Tongue (tissue), 3 donors: ENCODE measurements around the gene HHEX. TPM values are rescaled to one million over a fixed set of nuclear protein-coding genes. Genes with fewer than 3 reads are reported as not detected.
"Not testable (repeated sequence)": the region's sequence is repeated elsewhere in the genome, so short reads cannot be mapped to it uniquely, and the experiment has no call there.

Experiments used
- DNase-seq: peaks from one replicate; pipeline ENCODE4 v3.0.0-alpha.2; 2015
- small RNA-seq: library from RNA; depleted of rRNA; stranded (forward); fragments of <200 nt; gene quantifications from one replicate; pipeline ENCODE3, GENCODE V24; 2014; ENCODE audit warnings: low replicate concordance
- total RNA-seq: library from RNA; depleted of rRNA; stranded (reverse); fragments of >200 nt; gene quantifications from one replicate; pipeline ENCODE4 v1.2.3, GENCODE V29; 2014

The HHEX gene
- total RNA-seq, 1 donor from 2014 or later = 4.6 TPM

DNA sequence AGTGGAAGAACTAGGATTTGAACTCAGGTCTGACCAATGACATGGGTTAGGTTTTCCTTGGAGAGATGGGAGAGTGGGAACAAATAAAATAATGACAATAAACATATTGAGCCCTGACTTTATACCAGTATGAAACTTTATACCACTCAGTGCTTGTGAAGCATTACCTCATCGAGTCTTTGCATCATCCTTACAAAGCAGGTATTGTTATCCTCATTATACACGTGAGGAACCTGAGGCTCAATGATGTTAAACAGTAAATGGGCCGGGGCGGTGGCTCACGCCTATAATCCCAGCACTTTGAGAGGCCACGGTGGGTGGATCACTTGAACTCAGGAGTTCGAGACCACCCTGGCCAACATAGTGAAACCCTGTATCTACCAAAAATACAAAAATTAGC is 47.7 kb downstream of the HHEX start:
- no peak for DNase-seq

DNA sequence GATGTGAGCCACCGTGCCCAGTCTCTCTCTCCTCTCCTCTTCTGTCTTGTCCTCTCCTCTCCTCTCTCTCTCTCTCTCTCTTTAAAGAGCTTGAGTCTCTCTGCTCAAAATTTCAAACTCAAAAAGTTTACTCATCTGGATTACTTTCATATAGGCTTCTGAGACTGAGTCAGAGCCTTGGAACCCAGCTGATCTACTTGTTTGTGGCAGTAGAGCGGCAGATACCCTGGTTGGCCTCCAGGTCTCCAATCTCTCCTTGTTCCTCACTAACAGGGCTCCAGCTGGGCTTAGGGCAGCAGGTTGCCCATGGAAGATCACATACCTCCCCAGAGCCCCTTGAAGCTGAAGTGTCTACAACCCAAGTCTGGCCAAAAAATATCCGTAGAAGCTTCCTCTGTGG is 51.0 kb downstream of the HHEX start:
- no peak for DNase-seq

DNA sequence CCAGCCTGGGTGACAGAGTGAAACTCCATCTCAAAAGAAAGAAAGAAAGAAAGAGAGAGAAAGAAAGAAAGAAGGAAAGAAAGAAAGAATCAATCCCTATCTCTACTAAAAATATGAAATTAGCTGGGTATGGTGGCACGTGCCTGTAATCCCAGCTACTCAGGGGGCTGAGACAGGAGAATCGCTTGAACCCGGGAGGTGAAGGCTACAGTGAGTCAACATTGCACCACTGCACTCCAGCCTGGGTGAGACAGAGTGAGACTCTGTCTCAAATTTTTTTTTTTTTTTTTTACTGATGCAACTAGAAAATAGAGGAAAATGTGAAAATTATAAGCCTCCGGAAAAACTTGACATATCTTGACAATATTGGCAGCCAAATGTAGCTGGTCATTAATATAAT is 52.0 kb downstream of the HHEX start:
- not testable (repeated sequence) for DNase-seq

DNA sequence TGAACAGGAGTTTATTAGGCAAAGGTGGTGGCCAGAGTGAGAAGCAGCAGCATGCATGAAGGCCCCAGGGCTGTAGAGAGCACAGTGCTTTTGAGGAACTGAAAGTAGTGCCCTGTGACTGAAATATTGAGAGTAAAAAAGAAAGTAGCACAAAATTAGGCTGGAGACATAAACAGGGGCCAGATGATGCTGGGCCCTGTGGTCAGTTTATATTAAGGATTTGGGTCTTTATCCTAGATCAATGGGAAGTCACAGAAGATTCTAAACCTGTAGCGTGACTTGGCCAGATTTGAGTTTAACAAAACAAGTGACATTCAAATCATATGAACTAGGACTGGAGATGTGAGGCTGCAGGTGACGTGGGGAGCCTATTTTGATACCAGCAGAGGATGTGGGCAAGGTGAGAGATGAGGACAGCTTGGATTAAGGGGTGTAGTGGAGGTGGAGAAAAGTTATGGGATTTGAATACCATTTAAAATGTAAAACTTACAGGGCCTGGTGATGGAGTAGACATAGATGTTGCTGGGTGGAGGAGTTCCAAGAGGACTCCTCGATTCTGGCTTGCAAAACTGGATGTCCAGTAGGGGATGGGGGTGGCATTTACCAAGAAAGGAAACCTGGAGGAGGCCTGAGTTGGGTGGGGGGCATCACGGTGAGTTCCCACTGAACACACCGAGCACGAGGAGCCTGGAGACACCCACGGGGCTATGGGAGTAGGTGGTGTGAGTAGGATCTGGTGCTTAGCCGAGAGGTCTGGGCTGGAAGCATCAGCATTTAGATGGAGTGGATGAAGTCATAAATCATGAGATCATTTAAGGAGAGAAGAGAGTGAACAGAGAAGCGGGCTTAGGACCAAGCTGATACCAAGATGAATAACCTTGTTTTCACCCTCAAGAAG is 52.8 kb downstream of the HHEX start:
- DNase-seq = no peak

Small RNA genes lying within 50 kb of the gene (small RNA-seq; reads per million reads assigned to genes)
- gene RF00019 (not detected), gene RN7SL644P (not detected)

Other genes with a start within 250 kb of the HHEX start
- 23.9 TPM for gene IDE, start 115.9 kb upstream of the HHEX start, total RNA-seq
- 16.1 TPM for gene KIF11, start 96.8 kb upstream of the HHEX start, total RNA-seq
- 64.7 TPM for gene EXOC6, start 158.6 kb downstream of the HHEX start, total RNA-seq